H1 (cell line): Measurements from ENCODE around the gene TXLNG. TPM values are rescaled to one million over a fixed set of nuclear protein-coding genes. Genes with fewer than 3 reads are reported as not detected.

ENCODE experiments used
- CBX8 ChIP-seq: fragments of 300-800, 300-1000 bp; sonication (generic); IDR thresholded peaks from 2 replicates; pipeline ENCODE4 v1.7.1; 2016; ENCODE audit warnings: low read depth, low read length, borderline replicate concordance
- EGR1 ChIP-seq: IDR thresholded peaks from 2 replicates; pipeline ENCODE4 v1.6.1; 2011; ENCODE audit warnings: low read depth, low read length, borderline replicate concordance
- JUN ChIP-seq: IDR thresholded peaks from 2 replicates; pipeline ENCODE4 v1.6.1; 2011; ENCODE audit warnings: low read depth, mild to moderate bottlenecking, improper control_type of control experiment, low read length
- NRF1 ChIP-seq: IDR thresholded peaks from 2 replicates; pipeline ENCODE4 v1.6.1; 2011; ENCODE audit warnings: mild to moderate bottlenecking, low read depth, low read length, improper control_type of control experiment
- polyA plus RNA-seq, 7 experiments: library from polyadenylated mRNA; depleted of rRNA in 3 of 7; stranded (reverse) in 5 of 7; unstranded in 2 of 7; fragments of >200 nt in 5 of 7; fragments of 200-250 nt in 2 of 7; gene quantifications; 1 replicate in 5 of 7; 2 replicates in 1 of 7; 4 replicates in 1 of 7; pipeline versions ENCODE4 v1.2.1 to v1.2.3, GENCODE V29; 2011 to 2013; ENCODE audit warnings: missing spikeins in 2 of 7, mixed read lengths in 2 of 7
- total RNA-seq: library from RNA; stranded (reverse); fragmentation: NEBNext Ultra II Directional; extraction: Animal tissue kit (Norgen Biotek cat#: 25700); gene quantifications from 2 replicates; pipeline ENCODE4 v1.2.1, GENCODE V29; 2021
- TF ChIP-seq, protein P1 (sequence below): fragments of 300-600 bp; sonication (generic); IDR thresholded peaks from 2 replicates; pipeline ENCODE4 v1.7.1; 2012; ENCODE audit warnings: low read length, moderate library complexity, mild to moderate bottlenecking, inconsistent platforms; ENCODE audit not compliant: insufficient replicate concordance

The TXLNG gene
- total and polyA plus RNA-seq, 2 of the 8 experiments (the other 6 are each of a cell fraction or from before 2014, with no cell fraction given): 32.9 to 42.9 TPM

DNA sequence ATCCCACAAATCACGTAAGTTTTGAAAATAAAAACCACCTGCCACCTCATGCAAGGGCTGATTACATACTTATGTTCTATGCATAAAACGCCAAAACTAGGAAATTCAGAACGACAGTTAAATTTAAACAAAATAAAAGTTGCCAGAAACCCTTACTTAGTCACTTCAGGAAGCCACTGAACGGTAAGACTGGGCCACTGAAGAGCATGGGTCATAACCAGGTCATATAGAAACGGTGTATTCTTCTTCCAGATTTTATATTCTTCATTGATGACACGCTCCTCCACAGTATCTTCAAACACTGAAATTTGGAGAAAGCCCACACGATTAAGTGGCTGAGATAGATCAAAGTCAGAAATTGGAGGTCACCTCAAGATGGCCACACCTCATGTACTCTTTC is 82.7 kb downstream of the TXLNG start (continued):
- TF ChIP-seq NRF1 (no peak), EGR1 (no peak), CBX8 (no peak), JUN (no peak)
- TF ChIP-seq, protein P1, sequence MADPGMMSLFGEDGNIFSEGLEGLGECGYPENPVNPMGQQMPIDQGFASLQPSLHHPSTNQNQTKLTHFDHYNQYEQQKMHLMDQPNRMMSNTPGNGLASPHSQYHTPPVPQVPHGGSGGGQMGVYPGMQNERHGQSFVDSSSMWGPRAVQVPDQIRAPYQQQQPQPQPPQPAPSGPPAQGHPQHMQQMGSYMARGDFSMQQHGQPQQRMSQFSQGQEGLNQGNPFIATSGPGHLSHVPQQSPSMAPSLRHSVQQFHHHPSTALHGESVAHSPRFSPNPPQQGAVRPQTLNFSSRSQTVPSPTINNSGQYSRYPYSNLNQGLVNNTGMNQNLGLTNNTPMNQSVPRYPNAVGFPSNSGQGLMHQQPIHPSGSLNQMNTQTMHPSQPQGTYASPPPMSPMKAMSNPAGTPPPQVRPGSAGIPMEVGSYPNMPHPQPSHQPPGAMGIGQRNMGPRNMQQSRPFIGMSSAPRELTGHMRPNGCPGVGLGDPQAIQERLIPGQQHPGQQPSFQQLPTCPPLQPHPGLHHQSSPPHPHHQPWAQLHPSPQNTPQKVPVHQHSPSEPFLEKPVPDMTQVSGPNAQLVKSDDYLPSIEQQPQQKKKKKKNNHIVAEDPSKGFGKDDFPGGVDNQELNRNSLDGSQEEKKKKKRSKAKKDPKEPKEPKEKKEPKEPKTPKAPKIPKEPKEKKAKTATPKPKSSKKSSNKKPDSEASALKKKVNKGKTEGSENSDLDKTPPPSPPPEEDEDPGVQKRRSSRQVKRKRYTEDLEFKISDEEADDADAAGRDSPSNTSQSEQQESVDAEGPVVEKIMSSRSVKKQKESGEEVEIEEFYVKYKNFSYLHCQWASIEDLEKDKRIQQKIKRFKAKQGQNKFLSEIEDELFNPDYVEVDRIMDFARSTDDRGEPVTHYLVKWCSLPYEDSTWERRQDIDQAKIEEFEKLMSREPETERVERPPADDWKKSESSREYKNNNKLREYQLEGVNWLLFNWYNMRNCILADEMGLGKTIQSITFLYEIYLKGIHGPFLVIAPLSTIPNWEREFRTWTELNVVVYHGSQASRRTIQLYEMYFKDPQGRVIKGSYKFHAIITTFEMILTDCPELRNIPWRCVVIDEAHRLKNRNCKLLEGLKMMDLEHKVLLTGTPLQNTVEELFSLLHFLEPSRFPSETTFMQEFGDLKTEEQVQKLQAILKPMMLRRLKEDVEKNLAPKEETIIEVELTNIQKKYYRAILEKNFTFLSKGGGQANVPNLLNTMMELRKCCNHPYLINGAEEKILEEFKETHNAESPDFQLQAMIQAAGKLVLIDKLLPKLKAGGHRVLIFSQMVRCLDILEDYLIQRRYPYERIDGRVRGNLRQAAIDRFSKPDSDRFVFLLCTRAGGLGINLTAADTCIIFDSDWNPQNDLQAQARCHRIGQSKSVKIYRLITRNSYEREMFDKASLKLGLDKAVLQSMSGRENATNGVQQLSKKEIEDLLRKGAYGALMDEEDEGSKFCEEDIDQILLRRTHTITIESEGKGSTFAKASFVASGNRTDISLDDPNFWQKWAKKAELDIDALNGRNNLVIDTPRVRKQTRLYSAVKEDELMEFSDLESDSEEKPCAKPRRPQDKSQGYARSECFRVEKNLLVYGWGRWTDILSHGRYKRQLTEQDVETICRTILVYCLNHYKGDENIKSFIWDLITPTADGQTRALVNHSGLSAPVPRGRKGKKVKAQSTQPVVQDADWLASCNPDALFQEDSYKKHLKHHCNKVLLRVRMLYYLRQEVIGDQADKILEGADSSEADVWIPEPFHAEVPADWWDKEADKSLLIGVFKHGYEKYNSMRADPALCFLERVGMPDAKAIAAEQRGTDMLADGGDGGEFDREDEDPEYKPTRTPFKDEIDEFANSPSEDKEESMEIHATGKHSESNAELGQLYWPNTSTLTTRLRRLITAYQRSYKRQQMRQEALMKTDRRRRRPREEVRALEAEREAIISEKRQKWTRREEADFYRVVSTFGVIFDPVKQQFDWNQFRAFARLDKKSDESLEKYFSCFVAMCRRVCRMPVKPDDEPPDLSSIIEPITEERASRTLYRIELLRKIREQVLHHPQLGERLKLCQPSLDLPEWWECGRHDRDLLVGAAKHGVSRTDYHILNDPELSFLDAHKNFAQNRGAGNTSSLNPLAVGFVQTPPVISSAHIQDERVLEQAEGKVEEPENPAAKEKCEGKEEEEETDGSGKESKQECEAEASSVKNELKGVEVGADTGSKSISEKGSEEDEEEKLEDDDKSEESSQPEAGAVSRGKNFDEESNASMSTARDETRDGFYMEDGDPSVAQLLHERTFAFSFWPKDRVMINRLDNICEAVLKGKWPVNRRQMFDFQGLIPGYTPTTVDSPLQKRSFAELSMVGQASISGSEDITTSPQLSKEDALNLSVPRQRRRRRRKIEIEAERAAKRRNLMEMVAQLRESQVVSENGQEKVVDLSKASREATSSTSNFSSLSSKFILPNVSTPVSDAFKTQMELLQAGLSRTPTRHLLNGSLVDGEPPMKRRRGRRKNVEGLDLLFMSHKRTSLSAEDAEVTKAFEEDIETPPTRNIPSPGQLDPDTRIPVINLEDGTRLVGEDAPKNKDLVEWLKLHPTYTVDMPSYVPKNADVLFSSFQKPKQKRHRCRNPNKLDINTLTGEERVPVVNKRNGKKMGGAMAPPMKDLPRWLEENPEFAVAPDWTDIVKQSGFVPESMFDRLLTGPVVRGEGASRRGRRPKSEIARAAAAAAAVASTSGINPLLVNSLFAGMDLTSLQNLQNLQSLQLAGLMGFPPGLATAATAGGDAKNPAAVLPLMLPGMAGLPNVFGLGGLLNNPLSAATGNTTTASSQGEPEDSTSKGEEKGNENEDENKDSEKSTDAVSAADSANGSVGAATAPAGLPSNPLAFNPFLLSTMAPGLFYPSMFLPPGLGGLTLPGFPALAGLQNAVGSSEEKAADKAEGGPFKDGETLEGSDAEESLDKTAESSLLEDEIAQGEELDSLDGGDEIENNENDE: no peak
